ENCODE measurements around the gene SLC2A10.

The SLC2A10 gene

GRCh38 chr20:46772901-46773300 is 63.5 kb downstream of the SLC2A10 start (continued):
- TF ChIP-seq ZNF8 (CRISPR knock-in tag; IDR thresholded peaks at IDR 0.05) (no peak), ZFP3 (CRISPR knock-in tag; IDR thresholded peaks at IDR 0.05) (no peak), SNAI2 (CRISPR knock-in tag; IDR thresholded peaks at IDR 0.05) (no peak), BACH2 (CRISPR knock-in tag; IDR thresholded peaks at IDR 0.05; ENCODE audit: borderline replicate concordance) (no peak), TOX (CRISPR knock-in tag; IDR thresholded peaks at IDR 0.05; ENCODE audit: borderline replicate concordance) (no peak)

- TF ChIP-seq POU6F1 (CRISPR knock-in tag; IDR thresholded peaks at IDR 0.05; ENCODE audit: borderline replicate concordance, low read depth) (no peak), GLIS3 (CRISPR knock-in tag; IDR thresholded peaks at IDR 0.05) (no peak)
- ATAC-seq: no peak
These were observed 64.2 kb downstream of the SLC2A10 start for GRCh38 chr20:46773680-46774079.

- no peak for ATAC-seq
- TF ChIP-seq ESRRG (CRISPR knock-in tag; IDR thresholded peaks at IDR 0.05): no peak
- no peak for TF ChIP-seq TSHZ2 (CRISPR knock-in tag; IDR thresholded peaks at IDR 0.05)
- TF ChIP-seq BACH2 (CRISPR knock-in tag; IDR thresholded peaks at IDR 0.05; ENCODE audit: borderline replicate concordance): no peak
- no peak for TF ChIP-seq PPARA (CRISPR knock-in tag; IDR thresholded peaks at IDR 0.05; ENCODE audit: borderline replicate concordance)
- TF ChIP-seq ZC3H10 (CRISPR knock-in tag; IDR thresholded peaks at IDR 0.05): no peak
- no peak for TF ChIP-seq SNAI2 (CRISPR knock-in tag; IDR thresholded peaks at IDR 0.05)
- TF ChIP-seq ZFP30 (CRISPR knock-in tag; IDR thresholded peaks at IDR 0.05): no peak
- TF ChIP-seq CSDC2 (CRISPR knock-in tag; IDR thresholded peaks at IDR 0.05): no peak
- TF ChIP-seq POU6F1 (CRISPR knock-in tag; IDR thresholded peaks at IDR 0.05; ENCODE audit: borderline replicate concordance, low read depth): no peak
- TF ChIP-seq TOX (CRISPR knock-in tag; IDR thresholded peaks at IDR 0.05; ENCODE audit: borderline replicate concordance): no peak
- TF ChIP-seq PATZ1 (CRISPR knock-in tag; IDR thresholded peaks at IDR 0.05; ENCODE audit: borderline replicate concordance): no peak
- TF ChIP-seq ZNF565 (CRISPR knock-in tag; conservative IDR thresholded peaks at IDR 0.05; ENCODE audit: low read depth): no peak
These were observed 64.8 kb downstream of the SLC2A10 start for GRCh38 chr20:46774236-46774635.

GRCh38 chr20:46774943-46775560 is 65.6 kb downstream of the SLC2A10 start:
- ATAC-seq: no peak
- TF ChIP-seq CREB5 (CRISPR knock-in tag; IDR thresholded peaks at IDR 0.05; ENCODE audit: low read depth) (no peak), RARB (CRISPR knock-in tag; IDR thresholded peaks at IDR 0.05) (no peak), GLIS3 (CRISPR knock-in tag; IDR thresholded peaks at IDR 0.05) (no peak), BACH2 (CRISPR knock-in tag; IDR thresholded peaks at IDR 0.05; ENCODE audit: borderline replicate concordance) (no peak), PATZ1 (CRISPR knock-in tag; IDR thresholded peaks at IDR 0.05; ENCODE audit: borderline replicate concordance) (no peak), POU6F1 (CRISPR knock-in tag; IDR thresholded peaks at IDR 0.05; ENCODE audit: borderline replicate concordance, low read depth) (no peak), TCF4 (CRISPR knock-in tag; IDR thresholded peaks at IDR 0.05; ENCODE audit: borderline replicate concordance) (no peak), TSHZ2 (CRISPR knock-in tag; IDR thresholded peaks at IDR 0.05) (no peak), ZNF70 (CRISPR knock-in tag; IDR thresholded peaks at IDR 0.05) (no peak)

Data from SK-N-SH treated with all-trans-retinoic acid at 6 μM for 48 hours (cell line).